Lower lobe of right lung (tissue), 2 donors: Measurements from ENCODE around the gene KLHDC7A. TPM values are rescaled to one million over a fixed set of nuclear protein-coding genes. Genes with fewer than 3 reads are reported as not detected.

Experiments
- ATAC-seq, 2 donors: fragments of 200-7000 bp; cut with Tn5 transposase; one replicate each; pipeline ENCODE4 v1.9.1; 2020 to 2022; ENCODE audit warnings: mild to moderate bottlenecking in 2 of 2, moderate library complexity in 2 of 2
- DNase-seq: peaks from one replicate; pipeline ENCODE4 v3.0.0-alpha.2; 2020
- H3K27ac ChIP-seq: fragments of 200-600 bp; one replicate; pipeline ENCODE4 v1.8.0; 2022
- H3K27me3 ChIP-seq: fragments of 200-600 bp; one replicate; pipeline ENCODE4 v1.8.0; 2022; ENCODE audit warnings: low read depth
- H3K36me3 ChIP-seq: fragments of 200-600 bp; one replicate; pipeline ENCODE4 v1.8.0; 2022; ENCODE audit warnings: mild to moderate bottlenecking
- H3K4me1 ChIP-seq: fragments of 200-600 bp; one replicate; pipeline ENCODE4 v1.8.0; 2022
- H3K4me3 ChIP-seq: fragments of 200-600 bp; one replicate; pipeline ENCODE4 v1.8.0; 2022; ENCODE audit warnings: mild to moderate bottlenecking
- H3K9me3 ChIP-seq: fragments of 200-600 bp; one replicate; pipeline ENCODE4 v1.8.0; 2022
- CTCF ChIP-seq: fragments of 200-600 bp; IDR thresholded peaks from one replicate; pipeline ENCODE4 v1.8.0; 2022; ENCODE audit warnings: antibody characterized with exemption, mild to moderate bottlenecking
- intact Hi-C: fragments of 100-400 bp; cut with DNase I; formaldehyde crosslinking; loops from one replicate; pipeline ENCODE4 v1.11.0; 2022
- total RNA-seq: library from RNA; stranded (reverse); fragmentation: NEBNext Ultra II Directional; extraction: Animal tissue kit (Norgen Biotek cat#: 25700); gene quantifications from one replicate; pipeline ENCODE4 v1.2.1, GENCODE V29; 2021
- donor health status: DM: no; HTN: yes; CAD: no; lungs with severe emphysema.

The KLHDC7A gene
- total RNA-seq, 1 donor from 2014 or later: 1.1 TPM

GRCh38 chr1:18444563-18444962, 36.2 kb upstream of the KLHDC7A start:
- intact Hi-C loops: no loop called here

GRCh38 chr1:18446751-18447150, 34.0 kb upstream of the KLHDC7A start:
- ATAC-seq: no peak
- no peaks in the 10 kb centered on the region for H3K9me3 ChIP-seq
- intact Hi-C loops: no loop called here
- H3K36me3 ChIP-seq: no peaks in the 10 kb centered on the region
- no peak for TF ChIP-seq CTCF
- H3K27me3 ChIP-seq: peaks cover 7% of the 10 kb centered on the region
- H3K4me3 ChIP-seq: no peak overlapping the region
- no peaks in the 10 kb centered on the region for H3K4me1 ChIP-seq
- no peak for DNase-seq
- H3K27ac ChIP-seq: no peak overlapping the region

More at GRCh38 chr1:18444563-18444962, 36.2 kb upstream of the KLHDC7A start:
- no peak overlapping the region for H3K27ac ChIP-seq
- no peaks in the 10 kb centered on the region for H3K4me1 ChIP-seq
- peaks cover 7% of the 10 kb centered on the region for H3K27me3 ChIP-seq
- no peak for DNase-seq
- no peak for TF ChIP-seq CTCF
- H3K4me3 ChIP-seq: no peak overlapping the region
- ATAC-seq: no peak
- no peaks in the 10 kb centered on the region for H3K36me3 ChIP-seq
- no peaks in the 10 kb centered on the region for H3K9me3 ChIP-seq

- intact Hi-C loops: no loop called here
- no peak for TF ChIP-seq CTCF
- Histone ChIP-seq H3K36me3 (no peaks in the 10 kb centered on the region), H3K4me1 (no peaks in the 10 kb centered on the region), H3K4me3 (no peak overlapping the region), H3K27me3 (peaks cover 7% of the 10 kb centered on the region), H3K27ac (no peak overlapping the region), H3K9me3 (no peaks in the 10 kb centered on the region)
- no peak for DNase-seq
- no peak for ATAC-seq
Observed at GRCh38 chr1:18447509-18448220, 33.1 kb upstream of the KLHDC7A start.

- Histone ChIP-seq H3K4me1 (no peaks in the 10 kb centered on the region), H3K4me3 (no peak overlapping the region), H3K27me3 (peaks cover 7% of the 10 kb centered on the region), H3K36me3 (no peaks in the 10 kb centered on the region), H3K27ac (no peak overlapping the region), H3K9me3 (no peaks in the 10 kb centered on the region)
- intact Hi-C loops: no loop called here
- TF ChIP-seq CTCF: no peak
- ATAC-seq (no peak), DNase-seq (no peak)
Observed at GRCh38 chr1:18448889-18449288, 31.8 kb upstream of the KLHDC7A start.

- intact Hi-C loops: no loop called here
- ATAC-seq (no peak), DNase-seq (no peak)
- Histone ChIP-seq H3K4me1 (no peaks in the 10 kb centered on the region), H3K27me3 (peaks cover 7% of the 10 kb centered on the region), H3K9me3 (no peaks in the 10 kb centered on the region), H3K36me3 (no peaks in the 10 kb centered on the region), H3K27ac (no peak overlapping the region), H3K4me3 (no peak overlapping the region)
- no peak for TF ChIP-seq CTCF
Observed at GRCh38 chr1:18452550-18452949, 28.2 kb upstream of the KLHDC7A start.
